KOPT-K1 (cell line): ENCODE data around the gene CACNA2D4.

ENCODE experiments used
- H3K27ac ChIP-seq: fragments of 200-600 bp; sonication (generic); 2 replicates; pipeline ENCODE4 v1.5.1; 2016; ENCODE audit warnings: antibody characterized with exemption, mild to moderate bottlenecking, low read depth, low read length; ENCODE audit not compliant: poor library complexity, severe bottlenecking
- H3K36me3 ChIP-seq: fragments of 200-600 bp; sonication (generic); 2 replicates; pipeline ENCODE4 v1.5.1; 2017; ENCODE audit warnings: antibody characterized with exemption, mild to moderate bottlenecking, low read length, moderate library complexity; ENCODE audit not compliant: insufficient read depth
- H3K9me3 ChIP-seq: fragments of 200-600 bp; sonication (generic); 2 replicates; pipeline ENCODE4 v1.5.1; 2017; ENCODE audit warnings: antibody characterized with exemption, low read length, mild to moderate bottlenecking; ENCODE audit not compliant: insufficient read depth, poor library complexity, severe bottlenecking

The CACNA2D4 gene

DNA sequence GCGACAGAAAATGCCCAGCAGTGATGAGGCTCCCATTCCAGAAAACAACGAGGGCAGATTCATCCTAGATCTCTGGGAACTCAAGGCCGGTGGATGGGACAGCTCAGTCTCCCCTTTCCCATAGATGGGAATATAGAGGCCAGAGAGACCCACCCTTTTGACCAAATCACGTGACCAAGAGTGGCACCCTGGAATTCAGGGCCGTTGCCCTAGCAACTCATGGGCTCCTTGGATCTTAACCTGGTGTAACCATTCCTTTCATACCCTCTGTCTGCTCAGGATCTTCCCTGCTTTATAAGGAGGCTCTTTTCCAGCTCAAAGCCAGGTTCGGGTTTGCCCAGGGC is 106.5 kb downstream of the CACNA2D4 start:
- no peaks in the 10 kb centered on the region for H3K36me3 ChIP-seq
- no peaks in the 10 kb centered on the region for H3K9me3 ChIP-seq
- no peak overlapping the region for H3K27ac ChIP-seq

GRCh38 chr12:1811281-1811947 is 107.0 kb downstream of the CACNA2D4 start:
- Histone ChIP-seq H3K36me3 (no peaks in the 10 kb centered on the region), H3K9me3 (no peaks in the 10 kb centered on the region), H3K27ac (no peak overlapping the region)

DNA sequence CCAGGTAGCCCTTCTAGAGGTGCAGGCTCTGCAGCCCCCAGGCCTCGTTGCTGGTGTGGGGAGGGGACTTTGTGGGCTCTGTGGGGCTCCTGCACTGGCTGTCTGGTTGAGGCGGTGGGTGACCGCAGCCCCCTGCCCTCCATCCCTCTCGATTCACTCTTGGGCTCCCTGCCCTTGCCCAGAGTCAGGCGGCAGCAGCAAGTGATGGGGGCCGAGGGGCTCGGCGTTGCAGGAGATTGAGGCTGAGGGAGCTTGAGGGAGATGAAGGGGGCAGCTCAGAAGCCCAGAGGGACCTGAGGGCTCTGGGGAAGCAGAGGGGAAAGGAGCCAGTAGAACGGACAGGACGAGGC is 107.5 kb downstream of the CACNA2D4 start:
- Histone ChIP-seq H3K9me3 (no peaks in the 10 kb centered on the region), H3K27ac (no peak overlapping the region), H3K36me3 (no peaks in the 10 kb centered on the region)

- H3K27ac ChIP-seq: no peak overlapping the region
- H3K36me3 ChIP-seq: no peaks in the 10 kb centered on the region
- no peaks in the 10 kb centered on the region for H3K9me3 ChIP-seq
Observed at GRCh38 chr12:1810201-1810930, 108.1 kb downstream of the CACNA2D4 start.

DNA sequence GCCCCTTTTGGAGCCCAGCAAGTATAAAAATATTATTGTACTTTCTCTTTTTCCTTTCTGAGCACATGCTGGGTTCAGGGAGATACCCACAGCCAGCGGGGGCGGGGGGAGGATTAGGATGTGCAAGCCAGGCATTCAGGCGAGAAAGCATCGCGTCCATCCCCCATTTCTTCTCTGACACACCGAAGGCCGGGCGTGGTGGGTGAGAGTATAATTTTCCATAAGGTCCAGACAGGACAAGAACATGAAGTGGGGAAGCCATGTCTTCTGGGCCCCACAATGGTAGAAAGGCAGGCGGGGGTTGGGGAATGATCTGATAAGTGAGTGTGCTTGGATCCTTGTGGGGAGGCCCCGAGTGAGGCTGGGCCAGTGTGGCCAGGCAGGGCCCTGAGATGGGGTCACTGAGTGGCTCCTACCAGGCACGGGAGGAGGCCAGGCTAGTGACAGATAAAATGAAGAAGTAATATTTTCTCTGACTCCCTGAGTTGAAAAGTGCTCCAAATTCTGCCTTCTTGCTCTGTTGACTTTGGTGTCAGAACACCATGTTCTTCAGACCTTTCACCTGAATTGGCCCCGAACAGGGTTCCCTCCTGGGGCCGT is 108.8 kb downstream of the CACNA2D4 start:
- H3K27ac ChIP-seq: no peak overlapping the region

GRCh38 chr12:1808798-1809480 is 109.5 kb downstream of the CACNA2D4 start:
- Histone ChIP-seq H3K9me3 (no peaks in the 10 kb centered on the region), H3K27ac (no peak overlapping the region), H3K36me3 (no peaks in the 10 kb centered on the region)

More for the DNA sequence above, 108.8 kb downstream of the CACNA2D4 start:
- H3K36me3 ChIP-seq: no peaks in the 10 kb centered on the region
- H3K9me3 ChIP-seq: no peaks in the 10 kb centered on the region

DNA sequence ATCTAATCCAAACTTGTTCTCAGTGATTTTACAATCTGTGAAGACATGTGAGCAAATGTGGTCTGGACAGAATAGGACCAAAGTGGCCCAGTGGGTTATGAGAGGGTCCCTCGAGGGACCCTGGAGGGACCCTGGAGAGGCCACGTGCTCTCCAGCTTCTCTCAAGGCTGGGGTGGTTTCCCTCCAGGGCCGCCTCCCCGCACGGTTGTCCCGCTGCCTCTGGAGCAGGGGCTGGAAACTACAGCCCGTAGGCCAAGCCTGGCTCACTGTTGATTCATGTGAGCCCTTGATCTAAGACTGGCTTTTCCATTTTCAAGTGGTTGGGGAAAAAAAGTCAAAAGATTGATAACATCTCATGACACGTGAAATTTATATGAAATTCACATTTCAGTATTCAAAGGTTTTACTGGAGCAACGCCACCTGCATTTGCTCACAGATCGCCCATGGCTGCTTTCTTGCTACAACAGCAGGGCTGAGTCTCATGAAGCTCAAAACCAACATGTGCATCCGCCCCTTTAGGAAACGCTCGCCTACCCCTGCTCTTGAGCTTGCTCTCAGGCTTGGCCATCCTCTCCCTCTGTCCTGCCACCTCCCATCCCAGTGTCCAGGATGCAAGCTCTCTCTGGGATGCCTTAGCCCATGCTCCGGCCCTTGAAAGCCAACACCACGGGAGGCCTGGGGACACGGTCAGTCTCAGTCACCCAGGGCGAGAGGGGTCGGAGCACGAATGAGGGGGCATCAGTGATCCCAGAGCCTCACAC is 110.2 kb downstream of the CACNA2D4 start:
- Histone ChIP-seq H3K27ac (no peak overlapping the region), H3K36me3 (no peaks in the 10 kb centered on the region), H3K9me3 (no peaks in the 10 kb centered on the region)

DNA sequence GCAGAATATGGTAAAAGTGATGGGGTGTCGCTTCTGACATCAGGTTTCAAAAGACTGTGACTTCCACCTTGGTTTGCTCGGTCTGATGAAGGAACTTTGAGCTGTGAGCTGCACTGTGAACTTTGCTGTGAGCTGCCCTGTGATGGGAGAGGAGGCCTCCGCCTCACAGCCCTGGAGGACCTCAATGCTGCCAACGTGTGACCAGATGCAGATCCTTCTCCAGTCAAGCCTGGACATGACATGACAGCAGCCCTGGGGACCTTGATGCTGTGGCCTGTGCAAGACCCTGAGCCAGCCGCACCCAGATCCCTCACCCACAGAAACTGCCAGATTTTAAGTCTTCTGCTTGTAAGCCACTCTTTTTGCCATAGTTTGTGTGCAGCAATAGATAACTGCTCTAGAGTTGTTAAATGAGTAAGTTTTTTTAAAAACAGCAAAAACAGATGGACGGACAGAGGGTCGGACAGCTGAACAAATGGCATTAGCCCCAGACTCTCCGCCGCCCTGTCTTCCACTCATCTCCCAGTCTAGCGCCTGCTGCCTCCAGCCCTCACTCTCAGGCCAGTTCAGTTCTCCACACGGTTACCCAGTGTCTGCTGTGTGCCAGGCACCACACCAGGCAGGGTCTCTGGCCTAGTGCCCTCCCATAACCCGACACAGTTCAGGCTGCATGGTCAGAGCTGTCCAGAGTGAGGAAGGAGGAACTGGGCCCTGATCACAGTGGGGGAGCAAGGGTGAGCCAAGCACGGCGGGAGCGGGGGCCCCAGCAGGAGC is 111.2 kb downstream of the CACNA2D4 start:
- no peak overlapping the region for H3K27ac ChIP-seq

GRCh38 chr12:1806301-1807086 is 112.0 kb downstream of the CACNA2D4 start:
- H3K27ac ChIP-seq: no peak overlapping the region
- no peaks in the 10 kb centered on the region for H3K9me3 ChIP-seq
- no peaks in the 10 kb centered on the region for H3K36me3 ChIP-seq

More for the DNA sequence above, 111.2 kb downstream of the CACNA2D4 start:
- Histone ChIP-seq H3K9me3 (no peaks in the 10 kb centered on the region), H3K36me3 (no peaks in the 10 kb centered on the region)

- H3K9me3 ChIP-seq: no peaks in the 10 kb centered on the region
- H3K27ac ChIP-seq: no peak overlapping the region
- H3K36me3 ChIP-seq: no peaks in the 10 kb centered on the region
Observed at GRCh38 chr12:1805441-1806081, 112.9 kb downstream of the CACNA2D4 start.

DNA sequence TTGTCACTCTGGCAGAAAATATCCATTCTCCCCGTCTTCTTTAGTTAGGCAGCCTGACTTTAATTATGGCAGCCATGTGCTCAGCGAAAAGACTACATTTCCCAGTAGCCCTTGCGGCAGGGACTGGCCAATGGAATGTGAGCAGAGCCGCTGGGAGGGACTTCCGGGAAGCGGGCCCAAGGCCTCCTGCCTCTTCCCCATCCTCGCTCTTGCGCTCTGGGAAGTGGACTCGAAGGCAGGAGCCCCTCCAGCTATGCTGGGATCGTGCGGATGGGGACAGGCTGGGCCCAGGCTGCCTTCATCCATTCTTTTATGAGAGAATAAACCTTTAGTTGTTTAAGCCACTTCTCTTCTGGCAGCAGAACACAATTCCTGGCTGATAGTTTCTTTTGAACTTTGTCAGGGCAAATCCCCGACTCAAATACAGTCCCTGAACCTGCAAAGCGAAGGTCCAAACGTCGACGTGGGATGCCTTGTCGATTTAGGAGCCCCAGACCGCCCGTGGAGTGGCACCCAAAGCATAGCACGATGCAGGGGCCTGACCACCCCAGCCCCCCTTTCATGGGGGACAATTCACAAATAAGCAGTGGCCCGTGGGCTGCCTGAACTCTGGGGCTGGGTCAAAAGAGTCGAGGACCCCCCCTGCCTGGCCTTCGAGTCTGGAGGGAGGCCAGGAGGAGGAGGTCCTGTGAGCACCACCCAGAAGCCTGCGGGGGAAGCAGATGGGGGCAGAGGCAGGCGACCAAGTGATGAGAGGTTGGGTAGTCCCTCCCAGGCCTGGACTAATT is 113.7 kb downstream of the CACNA2D4 start:
- Histone ChIP-seq H3K36me3 (no peaks in the 10 kb centered on the region), H3K27ac (peak overlapping the region; percentile 14), H3K9me3 (no peaks in the 10 kb centered on the region)

DNA sequence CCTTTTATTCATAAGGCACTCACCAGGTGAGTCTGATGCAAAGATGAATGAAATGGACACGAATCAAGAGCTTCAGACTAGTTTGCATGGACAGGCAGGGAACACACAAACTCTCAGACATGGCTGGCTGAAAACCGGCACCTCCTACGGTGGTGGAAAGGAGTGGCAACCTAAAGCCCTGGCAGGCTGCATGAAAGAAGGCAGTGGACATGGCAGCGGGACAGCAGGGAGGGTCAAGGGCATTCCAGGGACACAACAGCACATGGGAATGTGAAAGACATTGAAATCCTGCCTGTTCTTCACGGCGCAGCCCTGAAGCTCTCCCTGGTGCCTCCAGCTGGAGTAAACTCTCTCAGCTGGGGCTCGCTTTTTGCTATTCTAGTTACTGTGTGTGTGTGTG is 114.7 kb downstream of the CACNA2D4 start:
- Histone ChIP-seq H3K9me3 (no peaks in the 10 kb centered on the region), H3K36me3 (no peaks in the 10 kb centered on the region), H3K27ac (no peak overlapping the region)
